OCI-M2 (cell line): Measurements from ENCODE around the gene DGLUCY.
"Not testable (repeated sequence)": the region's sequence is repeated elsewhere in the genome, so short reads cannot be mapped to it uniquely, and the experiment has no call there.

Source experiments
- DNase-seq: peaks from one replicate; lab custom pipeline; 2025; ENCODE audit not compliant: unreplicated experiment; lab: John Stamatoyannopoulos, UW

DGLUCY gene

GRCh38 chr14:91113829-91114078 is at the start of gene DGLUCY:
TSS of gene DGLUCY (plus strand) at chr14:91114073. CDS start at chr14:91160295, 46,222 bp downstream.
- DNase-seq, result peak; percentile 82

GRCh38 chr14:91065266-91065665 is 48.6 kb upstream of the DGLUCY start:
- no peak for DNase-seq

- DNase-seq, result no peak
Measured at GRCh38 chr14:91067186-91067585, 46.7 kb upstream of the DGLUCY start.

GRCh38 chr14:91068642-91069041 is 45.2 kb upstream of the DGLUCY start:
- no peak for DNase-seq

GRCh38 chr14:91070572-91070971 is 43.3 kb upstream of the DGLUCY start:
- DNase-seq, result no peak

- DNase-seq, result no peak
Measured at GRCh38 chr14:91075553-91075952, 38.3 kb upstream of the DGLUCY start.

GRCh38 chr14:91078095-91078737 is 35.7 kb upstream of the DGLUCY start:
- no peak for DNase-seq

- DNase-seq, result no peak
Measured at GRCh38 chr14:91080071-91080470, 33.8 kb upstream of the DGLUCY start.

- DNase-seq, result no peak
Measured at GRCh38 chr14:91082282-91082681, 31.6 kb upstream of the DGLUCY start.

- DNase-seq, result no peak
Measured at GRCh38 chr14:91084516-91084915, 29.4 kb upstream of the DGLUCY start.

- DNase-seq, result not testable (repeated sequence)
Measured at GRCh38 chr14:91087470-91087869, 26.4 kb upstream of the DGLUCY start.

GRCh38 chr14:91088585-91089235 is 25.2 kb upstream of the DGLUCY start:
- DNase-seq, result no peak

- no peak for DNase-seq
Measured at GRCh38 chr14:91089958-91090535, 23.8 kb upstream of the DGLUCY start.

- no peak for DNase-seq
Measured at GRCh38 chr14:91090743-91091142, 23.1 kb upstream of the DGLUCY start.

- DNase-seq, result no peak
Measured at GRCh38 chr14:91092073-91092472, 21.8 kb upstream of the DGLUCY start.

- not testable (repeated sequence) for DNase-seq
Measured at GRCh38 chr14:91093743-91094472, 20.0 kb upstream of the DGLUCY start.

GRCh38 chr14:91094772-91095171 is 19.1 kb upstream of the DGLUCY start:
- DNase-seq, result no peak

GRCh38 chr14:91095178-91095577 is 18.7 kb upstream of the DGLUCY start:
- DNase-seq, result no peak

GRCh38 chr14:91097657-91098056 is 16.2 kb upstream of the DGLUCY start:
- not testable (repeated sequence) for DNase-seq

GRCh38 chr14:91098591-91098990 is 15.3 kb upstream of the DGLUCY start:
- no peak for DNase-seq

- no peak for DNase-seq
Measured at GRCh38 chr14:91100102-91100501, 13.8 kb upstream of the DGLUCY start.

GRCh38 chr14:91103116-91103515 is 10.8 kb upstream of the DGLUCY start:
- DNase-seq, result no peak
